Naive thymus-derived CD4-positive, alpha-beta T cell (primary cell): ENCODE measurements around the gene VAT1L. TPM values are rescaled to one million over a fixed set of nuclear protein-coding genes. Genes with fewer than 3 reads are reported as not detected.

ENCODE experiments used
- ATAC-seq: fragments of 150-1000 bp; cut with Tn5 transposase; 2 replicates; pipeline ENCODE4 v1.10.0; 2021; ENCODE audit warnings: mild to moderate bottlenecking, moderate library complexity
- CTCF ChIA-PET: fragments of 350-600 bp; sonication (Branson Sonifier 250); formaldehyde crosslinking; loops from one replicate; lab custom pipeline; 2021; ENCODE audit warnings: antibody characterized with exemption; lab: Charles Lee
- POLR2A ChIA-PET: fragments of 350-600 bp; sonication (Branson Sonifier 250); formaldehyde crosslinking; loops from one replicate; lab custom pipeline; 2021; ENCODE audit warnings: antibody characterized with exemption, inconsistent platforms; lab: Charles Lee
- DNase-seq, 9 donors: peaks; one replicate each; pipeline versions ENCODE4 v3.0.0 to v3.0.0-alpha.2; 2020 to 2022; ENCODE audit warnings: mixed read lengths in 1 of 9
- H3K27ac ChIP-seq: one replicate; pipeline ENCODE4 v1.7.0; 2013; ENCODE audit warnings: mild to moderate bottlenecking, low read depth, low read length, moderate library complexity
- H3K27me3 ChIP-seq, 2 donors: one replicate each; pipeline ENCODE4 v1.7.0; 2013; ENCODE audit warnings: low read length in 2 of 2, mild to moderate bottlenecking in 2 of 2, moderate library complexity in 2 of 2; ENCODE audit not compliant: control insufficient read depth in 2 of 2, insufficient read depth in 2 of 2
- H3K36me3 ChIP-seq, 3 experiments: 1 replicate in 2 of 3; 2 replicates in 1 of 3; pipeline ENCODE4 v1.7.0; 2013; ENCODE audit warnings: low read length in 3 of 3, mild to moderate bottlenecking in 3 of 3, moderate library complexity in 1 of 3; ENCODE audit not compliant: insufficient read depth in 3 of 3, control insufficient read depth in 2 of 3
- H3K4me1 ChIP-seq, 2 donors: one replicate each; pipeline ENCODE4 v1.7.0; 2013; ENCODE audit warnings: low read length in 2 of 2, mild to moderate bottlenecking in 2 of 2, moderate library complexity in 1 of 2; ENCODE audit not compliant: control insufficient read depth in 2 of 2, insufficient read depth in 2 of 2
- H3K4me3 ChIP-seq: 2 replicates; pipeline ENCODE4 v1.7.0; 2013; ENCODE audit warnings: mild to moderate bottlenecking, low read length
- H3K9me3 ChIP-seq, 3 experiments: 1 replicate in 2 of 3; 2 replicates in 1 of 3; pipeline ENCODE4 v1.7.0; 2013; ENCODE audit warnings: low read length in 3 of 3; ENCODE audit not compliant: control insufficient read depth in 2 of 3
- H3K27ac Mint-ChIP-seq, 9 donors: one replicate each; pipeline ENCODE4 v1.8.0; 2020 to 2022; ENCODE audit warnings: mixed read lengths in 9 of 9, mild to moderate bottlenecking in 8 of 9, moderate library complexity in 5 of 9, inconsistent platforms in 2 of 9
- H3K27me3 Mint-ChIP-seq, 5 donors: one replicate each; pipeline ENCODE4 v1.8.0; 2021 to 2022; ENCODE audit warnings: mixed read lengths in 5 of 5, mild to moderate bottlenecking in 1 of 5
- H3K36me3 Mint-ChIP-seq, 5 donors: one replicate each; pipeline ENCODE4 v1.8.0; 2020 to 2022; ENCODE audit warnings: mixed read lengths in 5 of 5, mild to moderate bottlenecking in 3 of 5, inconsistent platforms in 1 of 5
- H3K4me1 Mint-ChIP-seq, 7 donors: one replicate each; pipeline ENCODE4 v1.8.0; 2020 to 2022; ENCODE audit warnings: mixed read lengths in 7 of 7, mild to moderate bottlenecking in 3 of 7, inconsistent platforms in 1 of 7
- H3K4me3 Mint-ChIP-seq, 10 donors: one replicate each; pipeline ENCODE4 v1.8.0; 2020 to 2022; ENCODE audit warnings: mild to moderate bottlenecking in 10 of 10, mixed read lengths in 10 of 10, moderate library complexity in 6 of 10, inconsistent platforms in 2 of 10
- H3K9me3 Mint-ChIP-seq, 11 donors: one replicate each; pipeline ENCODE4 v1.8.0; 2020 to 2022; ENCODE audit warnings: mixed read lengths in 11 of 11, mild to moderate bottlenecking in 4 of 11, inconsistent platforms in 1 of 11, moderate library complexity in 1 of 11
- intact Hi-C, 2 donors: fragments of 100-400 bp; cut with micrococcal nuclease; formaldehyde crosslinking; loops; one replicate each; pipeline ENCODE4 v1.15.1; 2023
- polyA plus RNA-seq, 2 donors: library from polyadenylated mRNA; unstranded; fragments of 300-500 nt; fragmentation: Illumina TruSeq; gene quantifications; one replicate each; pipeline ENCODE4 v1.2.3, GENCODE V29; 2021
- total RNA-seq, 6 experiments: library from RNA in 5 of 6; stranded (reverse) in 5 of 6; gene quantifications; 1 replicate in 5 of 6; 2 replicates in 1 of 6; pipeline ENCODE4 v1.2.3 and lab custom pipeline; 2021 to 2026

Gene VAT1L
- total and polyA plus RNA-seq, 7 experiments from 2014 or later: not detected

- H3K4me1 Mint-ChIP-seq: no peaks in the 10 kb centered on the region
- intact Hi-C loops: no loop called here
- POLR2A ChIA-PET: no interaction called here
- H3K27me3 Mint-ChIP-seq: peaks cover 3 to 14% (median 10%) of the 10 kb centered on the region in 5 donors
- peak overlapping the region in 1 of 9 donors; percentile 28 for H3K27ac Mint-ChIP-seq
- no peaks in the 10 kb centered on the region for H3K9me3 ChIP-seq
- no peak overlapping the region for H3K4me3 ChIP-seq
- no peaks in the 10 kb centered on the region for H3K36me3 Mint-ChIP-seq
- no peaks in the 10 kb centered on the region for H3K36me3 ChIP-seq
- no peaks in the 10 kb centered on the region for H3K27me3 ChIP-seq
- no peak overlapping the region for H3K27ac ChIP-seq
- ATAC-seq (no peak), DNase-seq (no peak)
- CTCF ChIA-PET: no interaction called here
- H3K4me3 Mint-ChIP-seq: no peak overlapping the region
- H3K4me1 ChIP-seq: no peaks in the 10 kb centered on the region
- H3K9me3 Mint-ChIP-seq: no peaks in the 10 kb centered on the region
Observed at GRCh38 chr16:77918809-77919707, 130.7 kb downstream of the VAT1L start.

- intact Hi-C loops: no loop called here
- ATAC-seq (no peak), DNase-seq (no peak)
- ChIA-PET CTCF (no interaction called here), POLR2A (no interaction called here)
- no peaks in the 10 kb centered on the region for H3K9me3 Mint-ChIP-seq
- H3K36me3 ChIP-seq: no peaks in the 10 kb centered on the region
- no peak overlapping the region for H3K27ac Mint-ChIP-seq
- no peaks in the 10 kb centered on the region for H3K4me1 Mint-ChIP-seq
- no peaks in the 10 kb centered on the region for H3K36me3 Mint-ChIP-seq
- no peak overlapping the region for H3K27ac ChIP-seq
- peaks cover 4 to 18% (median 11%) of the 10 kb centered on the region in 5 donors for H3K27me3 Mint-ChIP-seq
- no peaks in the 10 kb centered on the region for H3K4me1 ChIP-seq
- H3K4me3 Mint-ChIP-seq: no peak overlapping the region
- H3K4me3 ChIP-seq: no peak overlapping the region
- no peaks in the 10 kb centered on the region for H3K9me3 ChIP-seq
- H3K27me3 ChIP-seq: no peaks in the 10 kb centered on the region
Observed at GRCh38 chr16:77919761-77920415, 131.5 kb downstream of the VAT1L start.

GRCh38 chr16:77920984-77921383, 132.6 kb downstream of the VAT1L start:
- no peaks in the 10 kb centered on the region for H3K4me1 Mint-ChIP-seq
- no peaks in the 10 kb centered on the region for H3K4me1 ChIP-seq
- no peaks in the 10 kb centered on the region for H3K36me3 Mint-ChIP-seq
- ChIA-PET POLR2A (interaction anchor here (0.6 kb wide), 1 partner anchor 1963 kb away, joined by 4 read pairs; no protein-coding TSS in a partner anchor), CTCF (no interaction called here)
- no peak overlapping the region for H3K4me3 Mint-ChIP-seq
- no peaks in the 10 kb centered on the region for H3K9me3 ChIP-seq
- no peak overlapping the region for H3K27ac ChIP-seq
- peaks cover 4 to 19% (median 14%) of the 10 kb centered on the region in 5 donors for H3K27me3 Mint-ChIP-seq
- H3K9me3 Mint-ChIP-seq: no peaks in the 10 kb centered on the region
- no peak overlapping the region for H3K27ac Mint-ChIP-seq
- intact Hi-C loops: no loop called here
- no peaks in the 10 kb centered on the region for H3K36me3 ChIP-seq
- no peaks in the 10 kb centered on the region for H3K27me3 ChIP-seq
- DNase-seq (no peak), ATAC-seq (no peak)
- no peak overlapping the region for H3K4me3 ChIP-seq

DNA sequence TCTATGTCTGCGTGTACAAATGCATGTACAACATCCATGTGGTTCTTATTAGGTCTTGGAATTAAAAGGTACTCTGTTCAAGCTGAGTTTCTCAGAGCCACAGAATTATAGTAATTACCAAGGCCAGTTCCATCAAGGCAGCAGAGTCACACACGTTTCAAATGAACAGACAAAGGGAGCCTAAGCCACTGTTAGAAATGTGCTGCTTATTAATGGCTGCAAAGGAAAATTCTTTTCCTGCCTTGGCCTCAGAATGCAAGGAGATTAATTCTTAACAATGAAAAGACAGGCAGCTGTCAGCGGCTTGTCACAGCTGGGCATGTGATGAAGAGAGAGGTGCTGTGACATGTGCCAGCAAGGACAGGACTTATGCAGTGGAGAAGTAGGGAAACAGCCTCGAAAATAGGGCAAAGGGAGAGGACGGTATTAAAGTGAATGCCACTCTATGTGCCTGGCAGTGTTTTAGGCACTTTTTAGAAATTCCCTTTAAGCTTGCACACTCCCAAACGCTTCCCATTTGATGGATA, 133.9 kb downstream of the VAT1L start:
- no peaks in the 10 kb centered on the region for H3K9me3 Mint-ChIP-seq
- Histone ChIP-seq H3K4me3 (no peak overlapping the region), H3K9me3 (no peaks in the 10 kb centered on the region), H3K27ac (no peak overlapping the region), H3K36me3 (no peaks in the 10 kb centered on the region), H3K27me3 (no peaks in the 10 kb centered on the region), H3K4me1 (no peaks in the 10 kb centered on the region)
- H3K27ac Mint-ChIP-seq: no peak overlapping the region
- no peaks in the 10 kb centered on the region for H3K36me3 Mint-ChIP-seq
- DNase-seq (no peak), ATAC-seq (no peak)
- no peak overlapping the region for H3K4me3 Mint-ChIP-seq
- ChIA-PET POLR2A (no interaction called here), CTCF (no interaction called here)
- H3K4me1 Mint-ChIP-seq: no peaks in the 10 kb centered on the region
- peaks cover 4 to 19% (median 14%) of the 10 kb centered on the region in 5 donors for H3K27me3 Mint-ChIP-seq
- intact Hi-C loops: no loop called here

DNA sequence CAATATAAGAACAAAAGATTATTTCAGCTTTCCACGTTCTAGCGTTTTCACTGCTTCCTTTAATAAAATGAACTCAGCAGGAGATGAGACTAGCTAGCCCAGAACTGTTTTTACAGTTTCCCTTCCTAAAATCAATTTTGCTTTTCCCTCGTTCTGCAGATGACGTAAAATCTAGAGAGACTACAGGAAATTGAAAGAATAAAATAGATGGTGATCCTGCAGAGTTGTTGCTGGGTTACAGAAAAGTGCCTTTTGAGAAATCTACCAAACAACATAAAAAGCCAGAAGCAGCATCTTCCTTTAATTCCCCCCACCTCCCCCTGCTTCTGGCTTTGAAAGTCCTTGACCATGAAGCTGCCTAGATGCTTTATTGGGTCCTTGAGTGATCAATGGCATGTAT, 137.2 kb downstream of the VAT1L start:
- ChIA-PET CTCF (no interaction called here), POLR2A (no interaction called here)
- H3K9me3 Mint-ChIP-seq: no peaks in the 10 kb centered on the region
- H3K27me3 ChIP-seq: no peaks in the 10 kb centered on the region
- H3K4me3 ChIP-seq: no peak overlapping the region
- ATAC-seq (no peak), DNase-seq (no peak)
- H3K27ac ChIP-seq: no peak overlapping the region
- no peak overlapping the region for H3K27ac Mint-ChIP-seq
- H3K4me1 ChIP-seq: no peaks in the 10 kb centered on the region
- no peak overlapping the region for H3K4me3 Mint-ChIP-seq
- no peaks in the 10 kb centered on the region for H3K4me1 Mint-ChIP-seq
- no peaks in the 10 kb centered on the region for H3K9me3 ChIP-seq
- H3K36me3 Mint-ChIP-seq: no peaks in the 10 kb centered on the region
- H3K27me3 Mint-ChIP-seq: peaks cover 0 to 19% (median 14%) of the 10 kb centered on the region in 5 donors
- intact Hi-C loops: no loop called here
- no peaks in the 10 kb centered on the region for H3K36me3 ChIP-seq

- POLR2A ChIA-PET: no interaction called here
- ATAC-seq: no peak
Observed at GRCh38 chr16:77928096-77928495, 139.7 kb downstream of the VAT1L start.

More at GRCh38 chr16:77928096-77928495, 139.7 kb downstream of the VAT1L start:
- Mint-ChIP-seq H3K4me3 (no peak overlapping the region), H3K27ac (no peak overlapping the region), H3K4me1 (no peaks in the 10 kb centered on the region), H3K36me3 (no peaks in the 10 kb centered on the region), H3K9me3 (no peaks in the 10 kb centered on the region), H3K27me3 (peaks cover 0 to 23% (median 19%) of the 10 kb centered on the region in 5 donors)
- no peaks in the 10 kb centered on the region for H3K9me3 ChIP-seq
- no peak overlapping the region for H3K27ac ChIP-seq
- no peaks in the 10 kb centered on the region for H3K36me3 ChIP-seq
- CTCF ChIA-PET: no interaction called here
- H3K4me3 ChIP-seq: no peak overlapping the region
- intact Hi-C loops: no loop called here
- no peaks in the 10 kb centered on the region for H3K27me3 ChIP-seq
- no peak for DNase-seq
- no peaks in the 10 kb centered on the region for H3K4me1 ChIP-seq
